DND-41 (cell line): ENCODE measurements around the gene ACADS.

Source experiments
- ATAC-seq: fragments of 200-7000 bp; cut with Tn5 transposase; 3 replicates; pipeline ENCODE4 v1.9.1; 2021; ENCODE audit warnings: low read depth; ENCODE audit not compliant: insufficient read depth
- DNase-seq: peaks from one replicate; pipeline ENCODE4 v3.0.0-alpha.2; 2020
- H2AFZ ChIP-seq: 2 replicates; pipeline ENCODE4 v1.6.0; 2012; ENCODE audit warnings: low read depth, low read length
- H3K27ac ChIP-seq: 2 replicates; pipeline ENCODE4 v1.5.1; 2012; ENCODE audit warnings: low read length, inconsistent platforms
- H3K27me3 ChIP-seq: fragments of 200-600 bp; sonication (generic); 2 replicates; pipeline ENCODE4 v1.6.0; 2012; ENCODE audit warnings: low read length, mild to moderate bottlenecking, inconsistent platforms; ENCODE audit not compliant: insufficient read depth, poor library complexity
- H3K36me3 ChIP-seq: 2 replicates; pipeline ENCODE4 v1.5.1; 2012; ENCODE audit warnings: low read length, inconsistent platforms; ENCODE audit not compliant: insufficient read depth
- H3K4me1 ChIP-seq: 2 replicates; pipeline ENCODE4 v1.5.1; 2012; ENCODE audit warnings: mild to moderate bottlenecking, low read length; ENCODE audit not compliant: insufficient read depth
- H3K4me2 ChIP-seq: 2 replicates; pipeline ENCODE4 v1.6.0; 2012; ENCODE audit warnings: mild to moderate bottlenecking, moderate library complexity, low read length, inconsistent platforms; ENCODE audit not compliant: insufficient read depth
- H3K4me3 ChIP-seq, 2 experiments: fragments of 200-600 bp in 1 of 2; shearing (Covaris generic) in 1 of 2; 2 replicates each; pipeline ENCODE4 v1.5.1; 2012 to 2016; ENCODE audit warnings: inconsistent platforms in 2 of 2, low read length in 2 of 2, mild to moderate bottlenecking in 2 of 2, low read depth in 1 of 2, moderate library complexity in 1 of 2
- H3K79me2 ChIP-seq: 2 replicates; pipeline ENCODE4 v1.6.0; 2012; ENCODE audit warnings: low read length, inconsistent platforms; ENCODE audit not compliant: insufficient read depth
- H3K9ac ChIP-seq: 2 replicates; pipeline ENCODE4 v1.6.0; 2012; ENCODE audit warnings: low read depth, mild to moderate bottlenecking, inconsistent platforms, low read length, moderate library complexity
- H3K9me3 ChIP-seq: 2 replicates; pipeline ENCODE4 v1.5.1; 2012; ENCODE audit warnings: low read length, moderate library complexity, mild to moderate bottlenecking, inconsistent platforms; ENCODE audit not compliant: insufficient read depth, severe bottlenecking
- H4K20me1 ChIP-seq: 2 replicates; pipeline ENCODE4 v1.6.0; 2012; ENCODE audit warnings: low read length; ENCODE audit not compliant: insufficient read depth
- CTCF ChIP-seq: IDR thresholded peaks from 2 replicates; pipeline ENCODE4 v1.5.1; 2012; ENCODE audit warnings: borderline replicate concordance, low read length, moderate library complexity, mild to moderate bottlenecking; ENCODE audit not compliant: poor library complexity, severe bottlenecking; ENCODE audit errors: extremely low read depth
- EZH2 ChIP-seq: IDR thresholded peaks from 3 replicates; pipeline ENCODE4 v1.6.1; 2012; ENCODE audit warnings: borderline replicate concordance, low read depth, mild to moderate bottlenecking, moderate library complexity, low read length, inconsistent platforms; ENCODE audit not compliant: severe bottlenecking

Gene ACADS

DNA sequence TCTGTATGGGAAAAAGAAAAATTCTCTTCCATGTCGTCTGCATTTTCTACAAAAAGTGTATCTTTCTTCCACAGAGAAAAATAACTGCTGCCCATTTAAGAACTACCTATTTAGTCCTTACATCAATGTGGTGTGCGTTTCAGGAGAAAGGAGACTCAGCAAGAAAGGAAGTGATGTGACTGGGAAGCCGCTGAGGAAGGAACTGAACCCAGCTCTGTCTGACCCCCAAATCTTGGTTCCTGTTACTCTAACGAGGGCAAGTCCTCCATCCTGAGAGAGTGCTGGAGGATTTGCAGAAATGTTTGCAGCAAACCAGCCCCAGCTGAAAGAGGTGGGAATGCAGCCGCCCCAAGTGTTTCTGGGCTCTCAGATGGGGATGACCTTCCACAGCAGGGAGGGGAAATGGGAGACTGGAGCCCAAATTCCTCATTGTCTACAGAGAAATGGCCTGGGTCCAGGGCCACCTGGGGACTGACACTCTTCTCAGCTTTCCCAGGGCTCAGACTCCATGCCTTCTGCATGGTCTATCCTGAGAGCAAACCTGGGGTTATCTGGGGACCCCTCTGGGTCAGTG lies 45.4 kb upstream of the ACADS start:
- Histone ChIP-seq H3K9me3 (no peaks in the 10 kb centered on the region), H3K27ac (no peak overlapping the region), H3K4me2 (no peak overlapping the region)

GRCh38 chr12:120684523-120684932 lies 41.1 kb upstream of the ACADS start:
- H3K4me3 ChIP-seq, result no peak overlapping the region
- TF ChIP-seq EZH2, result no peak
- no peak for TF ChIP-seq CTCF
- no peak overlapping the region for H2AFZ ChIP-seq
- no peaks in the 10 kb centered on the region for H3K27me3 ChIP-seq
- H3K27ac ChIP-seq, result no peak overlapping the region
- H3K9me3 ChIP-seq, result no peaks in the 10 kb centered on the region
- peaks cover 27% of the 10 kb centered on the region for H3K4me1 ChIP-seq
- no peak overlapping the region for H3K4me2 ChIP-seq
- H3K36me3 ChIP-seq, result peaks cover 5% of the 10 kb centered on the region; the same call in 1 of the 2 replicates
- peaks cover 21% of the 10 kb centered on the region; the same call in 1 of the 2 replicates for H4K20me1 ChIP-seq
- no peak overlapping the region for H3K9ac ChIP-seq
- ATAC-seq, result no peak
- DNase-seq, result no peak
- peaks cover 26% of the 10 kb centered on the region for H3K79me2 ChIP-seq

More for the DNA sequence above, 45.4 kb upstream of the ACADS start:
- DNase-seq (no peak), ATAC-seq (no peak)
- Histone ChIP-seq H4K20me1 (no peaks in the 10 kb centered on the region), H3K27me3 (no peaks in the 10 kb centered on the region), H3K4me1 (no peaks in the 10 kb centered on the region), H3K4me3 (no peak overlapping the region), H3K36me3 (no peaks in the 10 kb centered on the region), H2AFZ (no peak overlapping the region), H3K79me2 (no peaks in the 10 kb centered on the region), H3K9ac (no peak overlapping the region)
- no peak for TF ChIP-seq EZH2
- TF ChIP-seq CTCF, result no peak

DNA sequence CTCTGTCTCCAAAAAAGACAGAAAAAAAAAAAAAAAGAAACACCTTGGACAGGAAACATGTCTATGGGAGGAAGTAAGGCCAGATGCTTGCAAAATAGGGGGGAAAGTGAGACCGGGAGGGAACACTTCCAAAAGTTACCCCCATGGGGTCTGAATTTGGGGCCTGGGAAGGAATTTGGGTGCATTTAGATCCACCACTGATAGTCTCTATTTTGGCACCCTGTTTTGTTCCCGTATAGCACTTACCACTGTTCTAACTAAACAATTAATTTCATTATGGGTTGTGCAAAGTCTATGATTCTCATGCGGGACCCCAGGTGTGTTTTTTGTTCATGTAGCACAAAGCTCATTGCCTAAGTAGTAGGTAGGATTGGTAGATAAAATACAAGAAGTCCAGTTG lies 40.1 kb upstream of the ACADS start:
- Histone ChIP-seq H3K36me3 (peaks cover 5% of the 10 kb centered on the region; the same call in 1 of the 2 replicates), H3K27ac (peak overlapping the region; percentile 98), H3K79me2 (peaks cover 36% of the 10 kb centered on the region), H3K4me3 (peak overlapping the region; percentile 22 to 71; a peak in 2 of 4 replicates), H2AFZ (peak overlapping the region; percentile 79), H4K20me1 (peaks cover 30% of the 10 kb centered on the region; the same call in 1 of the 2 replicates), H3K9ac (peak overlapping the region; percentile 75), H3K27me3 (no peaks in the 10 kb centered on the region), H3K9me3 (no peaks in the 10 kb centered on the region), H3K4me2 (peak overlapping the region; percentile 78), H3K4me1 (peaks cover 36% of the 10 kb centered on the region)
- TF ChIP-seq EZH2 (no peak), CTCF (no peak)
- ATAC-seq (no peak), DNase-seq (no peak)
